ENCODE results near the gene GALNS. TPM values are rescaled to one million over a fixed set of nuclear protein-coding genes. Genes with fewer than 3 reads are reported as not detected.
"Not testable (repeated sequence)": the region's sequence is repeated elsewhere in the genome, so short reads cannot be mapped to it uniquely, and the experiment has no call there.

Gene GALNS
- total RNA-seq, 3 donors from 2014 or later: 16.2 to 29.5 (median 17.9) TPM

GRCh38 chr16:88772871-88773811 is 83.6 kb downstream of the GALNS start:
- Histone ChIP-seq H3K27ac (peak overlapping the region; percentile 60 to 63), H3K36me3 (no peaks in the 10 kb centered on the region), H3K9me3 (no peaks in the 10 kb centered on the region), H3K4me1 (peaks cover 26 to 52% of the 10 kb centered on the region in 2 donors), H3K27me3 (no peaks in the 10 kb centered on the region), H3K4me3 (peak overlapping the region in 1 of 3 donors; percentile 28)
- no peak for TF ChIP-seq CTCF (IDR thresholded peaks at IDR 0.05)
- peak in 2 of 3 donors; percentile 33 to 45 for TF ChIP-seq POLR2AphosphoS5 (IDR thresholded peaks at IDR 0.05)
- no peak for TF ChIP-seq POLR2A (IDR thresholded peaks at IDR 0.05)
- intact Hi-C loops (cut with DNase I; ENCODE audit: low total_unique reads): no loop called here
- DNase-seq (ENCODE audit: low spot score in 2 of 2): peak in 1 of 2 donors; percentile 55

- intact Hi-C loops (cut with DNase I; ENCODE audit: low total_unique reads); H3K9me3 ChIP-seq; DNase-seq (ENCODE audit: low spot score in 2 of 2); H3K36me3 ChIP-seq; H3K4me3 ChIP-seq; H3K27me3 ChIP-seq: not testable (repeated sequence)
- H3K4me1 ChIP-seq: peaks cover 33 to 52% of the 10 kb centered on the region in 2 donors
- peak overlapping the region; percentile 60 to 93 for H3K27ac ChIP-seq
These were observed 85.0 kb downstream of the GALNS start for GRCh38 chr16:88771781-88772180.

- TF ChIP-seq CTCF (IDR thresholded peaks at IDR 0.05) (no peak), POLR2A (IDR thresholded peaks at IDR 0.05) (no peak), POLR2AphosphoS5 (IDR thresholded peaks at IDR 0.05) (no peak)
- peak overlapping the region in 2 of 3 donors; percentile 34 to 58 for H3K4me3 ChIP-seq
- no peaks in the 10 kb centered on the region for H3K36me3 ChIP-seq
- DNase-seq (ENCODE audit: low spot score in 2 of 2): no peak
- no peaks in the 10 kb centered on the region for H3K27me3 ChIP-seq
- intact Hi-C loops (cut with DNase I; ENCODE audit: low total_unique reads): no loop called here
- H3K27ac ChIP-seq: peak overlapping the region; percentile 90 to 93
- no peaks in the 10 kb centered on the region for H3K9me3 ChIP-seq
- peaks cover 33 to 52% of the 10 kb centered on the region in 2 donors for H3K4me1 ChIP-seq
These were observed 85.4 kb downstream of the GALNS start for GRCh38 chr16:88771294-88771772.

GRCh38 chr16:88770461-88771293 is 86.1 kb downstream of the GALNS start:
- H3K36me3 ChIP-seq: no peaks in the 10 kb centered on the region
- peak in 1 of 2 donors; percentile 74 for DNase-seq (ENCODE audit: low spot score in 2 of 2)
- intact Hi-C loops (cut with DNase I; ENCODE audit: low total_unique reads): no loop called here
- peaks cover 33 to 56% of the 10 kb centered on the region in 2 donors for H3K4me1 ChIP-seq
- H3K9me3 ChIP-seq: no peaks in the 10 kb centered on the region
- H3K27ac ChIP-seq: peak overlapping the region; percentile 90 to 93
- no peaks in the 10 kb centered on the region for H3K27me3 ChIP-seq
- H3K4me3 ChIP-seq: peak overlapping the region in 2 of 3 donors; percentile 34 to 58
- TF ChIP-seq POLR2A (IDR thresholded peaks at IDR 0.05): no peak
- no peak for TF ChIP-seq CTCF (IDR thresholded peaks at IDR 0.05)
- peak in 1 of 3 donors; percentile 26 for TF ChIP-seq POLR2AphosphoS5 (IDR thresholded peaks at IDR 0.05)

- no peaks in the 10 kb centered on the region for H3K9me3 ChIP-seq
- no peaks in the 10 kb centered on the region for H3K36me3 ChIP-seq
- H3K27me3 ChIP-seq: no peaks in the 10 kb centered on the region
- peak overlapping the region in 2 of 3 donors; percentile 34 to 58 for H3K4me3 ChIP-seq
- H3K4me1 ChIP-seq: peaks cover 34 to 57% of the 10 kb centered on the region in 2 donors
- intact Hi-C loops (cut with DNase I; ENCODE audit: low total_unique reads): no loop called here
- DNase-seq (ENCODE audit: low spot score in 2 of 2): peak in 1 of 2 donors; percentile 84
- peak overlapping the region; percentile 90 to 93 for H3K27ac ChIP-seq
- TF ChIP-seq POLR2A (IDR thresholded peaks at IDR 0.05) (no peak), CTCF (IDR thresholded peaks at IDR 0.05) (no peak), POLR2AphosphoS5 (IDR thresholded peaks at IDR 0.05) (peak in 1 of 3 donors; percentile 40)
These were observed 86.9 kb downstream of the GALNS start for GRCh38 chr16:88769617-88770460.
